ENCODE data around the gene KDM1B. TPM values are rescaled to one million over a fixed set of nuclear protein-coding genes. Genes with fewer than 3 reads are reported as not detected.

Gene KDM1B
- total and polyA plus RNA-seq, 2 experiments from 2014 or later: 3.8 to 9.0 TPM

- ATAC-seq (no peak), DNase-seq (ENCODE audit: low spot score) (no peak)
- Histone ChIP-seq H3F3A (replicated peaks; ENCODE audit: low read depth) (0 out of 2 replicates have a peak, but pooled peaks cover 3% of the 10 kb centered on the region), H3K4me1 (ENCODE audit: insufficient read depth) (peaks cover 6% of the 10 kb centered on the region), H3K27ac (ENCODE audit: low read depth) (no peak overlapping the region), H2AFZ (no peak overlapping the region), H3K36me3 (ENCODE audit: insufficient read depth) (no peaks in the 10 kb centered on the region), H3K27me3 (ENCODE audit: insufficient read depth) (peaks cover 15% of the 10 kb centered on the region), H3K4me2 (no peak overlapping the region), H3K4me3 (no peak overlapping the region), H3K9me2 (ENCODE audit: insufficient read depth) (0 out of 2 replicates have a peak, but pooled peaks cover 3% of the 10 kb centered on the region), H4K20me1 (replicated peaks; ENCODE audit: insufficient read depth) (no peaks in the 10 kb centered on the region), H3K79me2 (replicated peaks; ENCODE audit: insufficient read depth) (no peaks in the 10 kb centered on the region)
- Mint-ChIP-seq H3K27ac (no peak overlapping the region), H3K9me3 (peaks cover 9% of the 10 kb centered on the region), H3K36me3 (ENCODE audit: low read depth) (peaks cover 6% of the 10 kb centered on the region), H3K27me3 (ENCODE audit: insufficient read depth, low read depth, poor library complexity) (peaks cover 6% of the 10 kb centered on the region), H3K4me3 (no peak overlapping the region), H3K4me1 (peaks cover 6% of the 10 kb centered on the region)
- TF ChIP-seq CREB1 (CRISPR knock-in tag; IDR thresholded peaks at IDR 0.05; ENCODE audit: low read depth) (no peak), ETS1 (IDR thresholded peaks at IDR 0.05) (no peak), EZH2phosphoT487 (IDR thresholded peaks at IDR 0.05; ENCODE audit: unreplicated experiment) (no peak), ZNF114 (CRISPR knock-in tag; IDR thresholded peaks at IDR 0.05) (no peak), CTCF (conservative IDR thresholded peaks at IDR 0.05; ENCODE audit: low read depth in 2 of 2) (no peak), STAT1 (IDR thresholded peaks at IDR 0.05; ENCODE audit: unreplicated experiment) (no peak), ZNF462 (CRISPR knock-in tag; IDR thresholded peaks at IDR 0.05) (no peak), JUNB (IDR thresholded peaks at IDR 0.05; ENCODE audit: unreplicated experiment) (no peak), NANOG (IDR thresholded peaks at IDR 0.05; ENCODE audit: borderline replicate concordance) (no peak), ZNF331 (CRISPR knock-in tag; IDR thresholded peaks at IDR 0.05; ENCODE audit: low read depth) (no peak), EZH2 (IDR thresholded peaks at IDR 0.05; ENCODE audit: low read depth, unreplicated experiment) (no peak)
Measured at GRCh38 chr6:18270216-18270615, 115.0 kb downstream of the KDM1B start.

Data from GM23338 (cell line).